ENCODE measurements around the gene MOB1A. TPM values are rescaled to one million over a fixed set of nuclear protein-coding genes. Genes with fewer than 3 reads are reported as not detected.

The MOB1A gene
- total and polyA plus RNA-seq, 2 experiments from 2014 or later: 36.2 to 111 TPM

GRCh38 chr2:74199275-74199701 is 20.6 kb upstream of the MOB1A start:
- H3K4me1 Mint-ChIP-seq: peaks cover 37% of the 10 kb centered on the region
- H4K20me1 ChIP-seq (replicated peaks; ENCODE audit: insufficient read depth): peaks cover 51% of the 10 kb centered on the region
- peak overlapping the region; percentile 100 for H3K27ac Mint-ChIP-seq

More at GRCh38 chr2:74199275-74199701, 20.6 kb upstream of the MOB1A start:
- DNase-seq (ENCODE audit: low spot score): no peak
- Mint-ChIP-seq H3K4me3 (peak overlapping the region; percentile 99), H3K27me3 (ENCODE audit: insufficient read depth, low read depth, poor library complexity) (peaks cover 25% of the 10 kb centered on the region), H3K36me3 (ENCODE audit: low read depth) (peaks cover 56% of the 10 kb centered on the region), H3K9me3 (peaks cover 8% of the 10 kb centered on the region; the same call in 2 of the 3 replicates)
- no peaks in the 10 kb centered on the region for H3K9me2 ChIP-seq (ENCODE audit: insufficient read depth)
- no peak for ATAC-seq
- H3K27ac ChIP-seq (ENCODE audit: low read depth): peak overlapping the region; percentile 98
- H3K4me1 ChIP-seq (ENCODE audit: insufficient read depth): peaks cover 41% of the 10 kb centered on the region
- peak overlapping the region; percentile 95 for H3K4me3 ChIP-seq
- peaks cover 30% of the 10 kb centered on the region for H3K36me3 ChIP-seq (ENCODE audit: insufficient read depth)
- H3K79me2 ChIP-seq (replicated peaks; ENCODE audit: insufficient read depth): peaks cover 58% of the 10 kb centered on the region
- peak overlapping the region; percentile 86 for H3K4me2 ChIP-seq
- H3K27me3 ChIP-seq (ENCODE audit: insufficient read depth): no peaks in the 10 kb centered on the region
- TF ChIP-seq EZH2phosphoT487 (IDR thresholded peaks at IDR 0.05; ENCODE audit: unreplicated experiment) (no peak), CREB1 (CRISPR knock-in tag; IDR thresholded peaks at IDR 0.05; ENCODE audit: low read depth) (no peak), ZNF114 (CRISPR knock-in tag; IDR thresholded peaks at IDR 0.05) (no peak), STAT1 (IDR thresholded peaks at IDR 0.05; ENCODE audit: unreplicated experiment) (no peak), JUNB (IDR thresholded peaks at IDR 0.05; ENCODE audit: unreplicated experiment) (no peak), ZNF462 (CRISPR knock-in tag; IDR thresholded peaks at IDR 0.05) (no peak), POLR2AphosphoS5 (IDR thresholded peaks at IDR 0.05; ENCODE audit: low read depth) (no peak; the same call in 1 of the 2 replicates), ZNF331 (CRISPR knock-in tag; IDR thresholded peaks at IDR 0.05; ENCODE audit: low read depth) (no peak), EZH2 (IDR thresholded peaks at IDR 0.05; ENCODE audit: low read depth, unreplicated experiment) (no peak), ETS1 (IDR thresholded peaks at IDR 0.05) (no peak), REST (IDR thresholded peaks at IDR 0.05; ENCODE audit: unreplicated experiment) (no peak), NANOG (IDR thresholded peaks at IDR 0.05; ENCODE audit: borderline replicate concordance) (no peak), CTCF (conservative IDR thresholded peaks at IDR 0.05; ENCODE audit: low read depth in 2 of 2) (no peak)
- no peaks in the 10 kb centered on the region; the same call in 1 of the 2 replicates for H3F3A ChIP-seq (replicated peaks; ENCODE audit: low read depth)
- H2AFZ ChIP-seq: no peak overlapping the region

Data from GM23338 (cell line).